GM12874 (cell line): ENCODE results near the gene CKLF.

Experiments
- CTCF ChIP-seq: IDR thresholded peaks from 2 replicates; pipeline ENCODE4 v1.5.1; 2011; ENCODE audit warnings: low read depth, mild to moderate bottlenecking, control low read depth, low read length, moderate library complexity; ENCODE audit not compliant: insufficient read depth

Gene CKLF

GRCh38 chr16:66510298-66510697 lies 42.1 kb upstream of the CKLF start:
- no peak for TF ChIP-seq CTCF

- TF ChIP-seq CTCF: no peak
Observed at GRCh38 chr16:66510711-66511601, 41.4 kb upstream of the CKLF start.

- TF ChIP-seq CTCF: no peak
Observed at GRCh38 chr16:66511602-66512271, 40.6 kb upstream of the CKLF start.

GRCh38 chr16:66512272-66513110 lies 39.9 kb upstream of the CKLF start:
- TF ChIP-seq CTCF: no peak

- no peak for TF ChIP-seq CTCF
Observed at GRCh38 chr16:66513111-66513723, 39.2 kb upstream of the CKLF start.

GRCh38 chr16:66515596-66516508 lies 36.5 kb upstream of the CKLF start:
- TF ChIP-seq CTCF: peak; percentile 60
